Hematopoietic multipotent progenitor cell treated with erythropoietin and hydrocortisone succinate and interleukin-3 and kit ligand, for 4 days (in vitro differentiated cells): ENCODE data around the gene PHYHD1.

ENCODE experiments used
- DNase-seq: peaks from one replicate; pipeline ENCODE4 v3.0.0-alpha.2; 2015

Gene PHYHD1

DNA sequence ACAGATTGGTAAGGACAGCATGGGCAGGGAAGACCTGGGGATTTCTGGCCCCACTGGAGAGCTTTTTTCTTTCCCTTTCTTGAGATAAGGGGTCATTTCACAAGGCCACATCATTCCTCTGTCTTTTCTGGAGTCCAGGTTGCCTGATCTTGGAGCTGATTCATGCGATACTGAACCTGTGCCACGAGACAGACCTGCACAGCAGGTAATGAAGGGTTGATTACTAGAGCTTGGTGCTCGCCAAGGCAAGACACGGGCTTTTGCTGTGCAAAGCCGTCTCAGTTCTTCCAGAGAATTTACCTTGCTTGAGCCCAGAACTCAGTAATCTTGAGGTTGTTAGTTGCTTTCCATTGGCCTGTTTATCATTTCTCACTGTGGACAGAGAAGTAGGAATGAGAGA, 65.9 kb downstream of the PHYHD1 start:
- DNase-seq: no peak

DNA sequence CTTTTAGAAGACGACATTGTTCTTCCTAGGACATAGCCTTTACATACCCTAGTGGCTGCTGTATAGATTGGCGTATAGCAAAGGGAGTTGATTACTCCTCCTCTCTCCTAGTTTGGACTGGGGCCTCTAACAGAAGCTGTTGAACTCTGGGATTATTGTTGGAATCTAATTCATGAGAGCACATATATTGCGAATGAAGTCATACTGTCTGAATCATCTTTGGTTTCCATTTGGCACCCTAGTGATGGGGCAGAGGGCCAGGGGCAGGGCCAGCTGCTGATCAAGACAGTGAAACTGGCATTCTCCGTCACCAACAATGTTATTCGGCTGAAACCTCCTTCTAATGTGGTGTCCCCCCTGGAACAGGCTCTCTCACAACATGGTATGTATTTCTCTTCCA, 67.0 kb downstream of the PHYHD1 start:
- no peak for DNase-seq
